DMS53 (cell line): ENCODE data around the gene NTM.

ENCODE experiments used
- DNase-seq: peaks from one replicate; lab custom pipeline; 2025; lab: John Stamatoyannopoulos, UW

The NTM gene

DNA sequence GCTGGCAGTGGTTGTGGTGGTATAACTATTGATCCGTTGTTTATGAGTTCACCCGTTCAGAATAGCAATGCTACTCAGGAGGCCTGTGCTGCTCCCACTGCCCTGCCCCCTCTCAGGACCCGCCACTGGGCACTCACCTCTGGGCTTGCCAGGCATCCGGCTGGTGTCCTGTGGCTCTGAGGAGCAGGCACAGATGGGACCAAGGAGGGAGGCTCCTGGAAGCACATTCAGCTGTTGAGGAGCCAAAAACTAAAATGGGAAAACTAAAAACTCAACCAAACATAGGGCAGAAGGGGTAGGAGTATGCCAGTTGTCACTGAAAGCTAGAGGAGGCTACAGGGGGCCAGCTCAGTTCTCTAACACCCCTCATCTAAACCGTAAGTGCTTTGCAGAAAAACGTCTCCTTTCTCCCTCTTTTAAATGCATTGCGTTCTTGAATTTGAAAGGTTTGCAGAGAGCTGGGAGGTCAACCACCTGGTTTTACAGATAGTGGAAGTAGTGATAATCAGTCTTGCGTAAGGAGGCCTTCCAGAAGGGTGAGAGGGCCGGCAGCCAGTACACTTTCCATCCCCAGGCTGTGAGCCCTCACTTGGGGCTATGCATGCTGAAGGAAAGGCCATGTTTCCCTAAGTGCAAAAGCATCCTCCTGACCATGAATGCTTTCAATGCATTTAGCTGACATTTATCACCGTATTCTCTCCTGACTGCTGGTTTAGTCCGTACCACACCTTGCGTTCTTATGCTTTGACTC, 547.4 kb downstream of the NTM start:
- DNase-seq = no peak

DNA sequence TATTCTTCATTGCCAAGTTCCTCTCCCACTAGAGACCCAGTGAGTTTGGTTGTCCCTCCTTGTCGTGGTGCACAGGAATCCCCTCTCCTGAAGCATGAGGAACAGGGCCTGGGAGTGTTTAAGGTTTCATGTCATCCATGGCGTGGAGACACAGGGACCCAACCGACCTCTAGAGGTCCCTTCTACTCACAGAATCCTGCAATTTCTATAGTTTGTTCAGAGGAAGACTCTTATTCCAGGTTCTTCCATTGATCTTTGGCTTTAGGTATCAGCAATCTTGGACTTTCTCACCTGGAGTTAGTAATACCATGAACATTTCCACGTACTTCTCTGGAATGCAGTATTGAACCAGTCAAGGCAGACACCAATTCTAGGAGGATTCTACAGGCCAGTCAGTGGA, 548.2 kb downstream of the NTM start:
- DNase-seq = no peak

DNA sequence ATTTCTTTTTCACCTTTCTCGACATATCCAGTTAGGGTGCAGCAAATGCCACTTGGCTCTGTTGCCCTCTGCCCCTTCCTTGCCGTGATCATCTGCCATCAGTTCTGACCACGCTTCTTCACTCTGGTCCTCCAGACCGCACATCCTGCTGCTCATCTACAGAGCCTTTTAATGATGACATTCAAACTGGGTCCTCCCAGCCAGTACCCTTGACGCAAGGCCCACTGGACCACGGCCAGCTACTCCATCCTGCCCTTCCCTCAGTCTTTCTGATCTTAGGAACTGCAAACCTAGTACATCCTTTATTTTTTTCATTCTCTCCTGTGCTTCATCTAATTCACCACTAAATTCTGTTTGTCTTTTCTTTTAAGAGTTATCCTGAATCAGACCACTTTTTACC, 551.8 kb downstream of the NTM start:
- DNase-seq = no peak

DNA sequence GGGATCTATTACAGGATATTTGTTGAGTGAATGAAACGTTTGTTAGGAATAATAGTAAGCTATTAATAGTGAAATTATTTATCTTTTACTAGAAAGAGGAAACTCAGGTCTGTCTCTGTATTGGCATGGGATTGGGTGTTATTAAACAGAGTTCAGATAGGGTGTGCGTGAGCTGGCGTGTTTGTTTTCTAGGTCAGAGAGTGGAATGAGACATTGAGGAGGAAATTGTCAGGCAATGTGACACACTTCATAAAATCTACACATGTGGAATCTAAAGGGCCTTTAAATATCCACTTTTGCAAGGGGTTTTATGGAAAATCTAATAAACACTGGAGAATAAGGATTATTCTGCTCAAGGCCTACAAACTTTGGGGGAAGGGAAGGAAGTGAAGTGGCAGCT, 552.9 kb downstream of the NTM start:
- no peak for DNase-seq

DNA sequence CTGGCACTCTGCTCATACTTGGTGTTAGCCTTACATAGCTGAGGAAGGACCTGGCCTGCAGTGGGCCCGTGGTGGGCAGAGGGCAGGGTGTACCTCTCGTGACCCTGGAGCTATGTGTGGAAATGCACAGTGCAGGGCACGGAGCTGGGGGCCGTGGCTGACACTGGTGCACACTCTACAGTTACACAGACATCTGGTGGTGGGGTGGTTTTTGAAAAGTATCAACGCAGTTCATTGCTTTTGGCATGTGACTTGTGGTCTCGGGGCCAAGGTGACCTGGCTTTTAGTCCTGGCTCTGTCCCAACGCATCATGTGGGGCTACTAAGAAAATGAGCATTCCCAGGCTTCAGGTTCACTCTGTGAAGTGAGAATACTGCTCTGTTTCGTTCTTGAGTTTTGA, 553.6 kb downstream of the NTM start:
- DNase-seq = no peak

DNA sequence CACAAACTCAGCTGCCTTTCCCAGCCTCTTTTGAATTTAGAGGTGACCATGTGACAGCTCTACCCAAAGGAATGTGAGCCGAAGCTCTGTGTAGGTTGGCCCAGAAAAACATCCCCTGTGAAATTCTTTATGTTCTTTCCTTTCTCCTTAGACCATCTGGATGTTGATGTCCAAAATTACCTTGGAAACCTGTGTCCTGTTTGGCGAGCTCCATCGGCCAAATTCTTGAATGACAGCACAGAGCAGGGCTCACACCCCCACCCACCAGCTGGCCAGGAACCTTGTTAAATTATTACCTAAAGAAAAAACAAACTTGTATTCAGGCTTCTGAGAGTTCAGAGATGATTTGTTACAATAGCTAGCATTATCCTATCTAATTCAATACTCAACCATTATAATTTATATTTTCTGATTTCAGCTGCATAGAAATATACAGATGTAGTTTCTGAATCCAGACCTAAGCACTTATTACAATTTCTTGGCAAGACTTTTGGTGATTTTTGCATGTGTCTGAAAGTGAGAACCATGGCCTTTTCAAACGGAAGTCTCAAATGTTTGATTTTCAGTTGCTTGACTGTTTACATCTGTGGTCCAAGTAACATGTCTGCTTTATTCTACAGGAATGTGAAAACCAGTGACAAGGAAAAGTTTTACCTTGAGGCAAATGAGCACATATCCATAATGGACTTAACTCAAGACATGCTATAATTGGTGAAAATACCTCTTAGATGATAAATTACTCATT, 554.2 kb downstream of the NTM start:
- DNase-seq = no peak

DNA sequence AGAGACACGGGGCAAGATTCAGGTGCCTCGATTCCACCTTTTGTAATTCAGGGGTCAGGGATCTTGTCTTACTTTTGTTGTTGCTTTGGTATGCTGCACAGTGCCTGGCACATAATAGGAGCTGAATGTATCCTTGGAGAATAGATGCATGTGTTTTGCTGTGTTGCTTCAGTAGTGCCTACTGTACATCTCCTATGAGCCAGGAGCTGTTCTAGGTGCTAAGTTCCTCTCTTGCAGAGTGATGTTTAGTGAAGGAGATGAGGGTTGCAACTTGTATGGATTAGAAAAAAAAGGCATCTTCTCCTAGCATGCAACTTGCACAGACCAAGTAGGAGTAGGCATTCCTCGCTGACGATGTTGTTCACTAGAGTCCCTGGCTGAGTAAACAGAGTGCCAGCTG, 555.4 kb downstream of the NTM start:
- DNase-seq = no peak

DNA sequence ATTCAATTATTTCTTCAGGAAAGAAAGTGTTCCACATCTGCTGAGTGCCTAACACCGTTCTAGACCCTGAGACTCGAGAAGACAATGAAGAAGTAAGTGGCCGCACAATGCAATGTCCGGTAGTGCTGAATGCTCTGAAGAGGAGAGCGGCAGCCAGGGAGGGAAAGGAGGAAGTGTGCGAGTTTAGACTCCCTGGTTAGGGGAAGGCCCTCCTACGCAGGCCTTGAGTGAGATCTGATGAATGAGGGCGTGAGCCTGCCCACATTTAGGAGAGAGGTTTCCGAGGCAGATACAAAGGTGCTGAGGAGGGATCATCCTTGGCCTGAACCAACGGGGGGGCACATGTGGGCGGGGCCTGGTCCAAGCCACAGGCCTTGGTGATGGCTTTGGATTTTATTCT, 558.6 kb downstream of the NTM start:
- no peak for DNase-seq

DNA sequence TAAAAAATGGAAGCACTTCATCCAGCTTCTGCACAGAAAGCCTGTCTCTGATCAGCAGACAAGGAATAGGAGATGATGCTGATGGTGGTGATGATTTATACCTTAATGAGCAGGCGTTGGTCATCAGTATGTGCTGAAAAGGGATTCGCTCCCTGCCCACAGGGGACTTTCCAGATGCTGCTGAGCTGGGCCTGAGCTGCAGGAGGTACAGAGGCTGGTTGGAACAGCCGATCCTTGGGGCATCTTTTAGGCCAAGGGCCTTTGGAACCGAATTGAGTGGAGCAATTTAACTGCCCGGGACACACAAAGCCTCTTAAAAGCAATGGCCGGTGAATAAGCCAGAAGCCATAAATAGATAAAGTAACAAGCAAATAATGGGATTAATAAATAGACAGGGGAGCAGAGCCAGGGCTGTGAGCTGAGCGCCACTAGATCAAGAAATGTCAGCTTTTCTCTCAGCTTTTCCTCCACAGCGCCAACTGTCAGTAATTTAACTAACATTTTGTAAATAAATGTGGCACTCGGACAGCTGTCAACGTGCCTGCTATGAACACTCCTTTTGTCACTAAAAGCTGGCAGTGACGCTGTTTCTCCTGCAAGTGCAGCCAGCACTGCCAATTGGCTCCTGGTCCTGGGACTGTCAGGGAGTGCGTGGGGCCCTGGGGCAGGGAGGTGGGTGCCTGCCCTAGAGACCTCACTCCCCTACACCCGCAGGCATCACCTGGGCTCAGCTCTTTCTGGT, 562.3 kb downstream of the NTM start:
- DNase-seq = no peak

DNA sequence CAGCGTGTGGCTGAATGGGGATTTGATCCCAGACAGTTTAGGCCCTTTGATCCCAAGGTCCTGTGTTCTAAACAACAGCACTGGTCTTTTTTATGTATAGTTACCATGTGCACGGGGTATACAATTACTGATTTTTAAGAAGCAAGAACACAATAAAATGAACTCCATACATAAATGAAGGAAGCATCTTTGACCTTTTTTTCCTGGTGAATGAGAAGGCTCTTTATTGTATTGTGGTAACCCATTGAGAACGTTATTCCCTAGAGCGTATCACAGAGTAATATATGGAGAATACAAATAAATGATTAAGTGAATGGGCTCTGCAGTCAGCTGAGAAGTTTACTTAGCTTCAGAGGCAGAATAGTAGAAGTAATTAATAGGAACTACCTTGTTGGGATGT, 563.6 kb downstream of the NTM start:
- no peak for DNase-seq

DNA sequence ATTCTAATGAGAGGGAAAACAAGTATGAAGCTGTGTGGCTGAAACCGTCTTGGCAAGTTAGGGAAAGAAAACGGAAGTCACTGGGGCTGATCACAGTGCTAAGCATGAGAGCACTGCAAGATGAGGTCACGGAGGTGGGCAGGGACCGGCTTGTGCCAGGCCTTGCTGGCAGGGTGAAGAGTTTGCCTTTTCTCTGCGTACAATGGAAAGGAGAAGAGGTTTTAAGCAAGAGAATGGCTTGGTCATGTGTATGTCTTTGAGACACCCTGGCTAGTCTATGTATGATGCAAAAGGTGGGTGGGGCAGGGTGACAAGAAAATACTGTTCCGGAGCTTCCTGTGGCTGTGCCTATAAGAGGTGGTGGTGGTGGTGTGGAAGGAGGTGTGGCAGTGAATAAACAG, 567.9 kb downstream of the NTM start:
- DNase-seq = no peak

DNA sequence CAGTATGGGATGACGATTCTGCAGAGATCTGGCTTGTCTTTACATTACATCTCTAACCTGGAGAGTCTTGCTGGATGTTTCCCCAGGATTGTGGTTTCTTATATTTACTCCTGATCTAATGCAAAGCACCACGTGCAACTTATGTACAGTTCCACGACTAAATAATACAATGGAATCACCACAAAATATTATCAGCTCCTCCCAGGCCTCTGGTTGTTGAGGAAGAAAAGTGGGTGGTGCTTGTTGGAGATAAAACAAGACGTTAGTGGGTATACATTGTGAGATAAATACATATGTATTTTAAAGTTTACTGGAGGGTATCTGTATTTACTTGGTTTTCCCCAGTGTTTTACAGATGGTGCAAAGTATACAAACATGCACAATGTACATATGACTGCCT, 569.7 kb downstream of the NTM start:
- no peak for DNase-seq

DNA sequence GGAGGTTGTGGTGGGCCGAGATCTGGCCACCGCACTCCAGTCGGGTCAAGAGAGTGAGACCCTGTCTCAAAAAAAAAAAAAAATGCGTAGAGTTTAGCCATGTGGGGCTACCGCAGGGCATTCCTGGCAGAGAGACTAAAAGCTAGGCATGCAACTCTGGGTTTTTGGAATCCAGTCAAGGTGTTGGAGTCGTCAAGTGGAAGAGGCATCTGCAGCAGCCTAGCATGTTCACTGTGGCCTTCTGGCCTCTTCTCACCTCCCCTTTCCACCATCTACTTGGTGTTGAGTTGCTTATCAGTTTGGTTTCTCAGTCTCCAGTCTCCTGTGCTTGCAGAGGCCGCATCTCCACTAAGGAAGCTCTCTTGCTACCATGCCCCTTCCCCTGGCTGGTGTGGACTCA, 572.5 kb downstream of the NTM start:
- no peak for DNase-seq

DNA sequence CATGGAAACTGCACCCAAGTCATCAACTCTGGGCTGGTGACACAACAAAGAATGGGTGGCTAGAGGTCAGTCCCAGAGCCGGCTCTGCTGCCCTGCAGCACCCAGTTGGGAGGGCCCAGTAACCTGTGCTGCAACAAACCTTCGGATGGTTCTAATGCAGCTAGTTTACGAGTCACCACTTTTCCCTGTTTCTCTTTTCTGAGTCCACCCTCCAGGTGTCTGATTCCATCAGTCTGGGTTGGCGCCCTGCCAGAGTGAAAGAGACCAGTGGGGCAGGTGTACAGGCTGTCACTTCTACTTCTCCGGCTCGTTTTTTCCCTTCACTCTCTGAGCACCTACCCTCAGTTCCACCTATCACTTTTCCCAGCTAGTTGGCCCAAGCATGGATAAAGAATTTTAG, 572.9 kb downstream of the NTM start:
- DNase-seq = peak; percentile 75

DNA sequence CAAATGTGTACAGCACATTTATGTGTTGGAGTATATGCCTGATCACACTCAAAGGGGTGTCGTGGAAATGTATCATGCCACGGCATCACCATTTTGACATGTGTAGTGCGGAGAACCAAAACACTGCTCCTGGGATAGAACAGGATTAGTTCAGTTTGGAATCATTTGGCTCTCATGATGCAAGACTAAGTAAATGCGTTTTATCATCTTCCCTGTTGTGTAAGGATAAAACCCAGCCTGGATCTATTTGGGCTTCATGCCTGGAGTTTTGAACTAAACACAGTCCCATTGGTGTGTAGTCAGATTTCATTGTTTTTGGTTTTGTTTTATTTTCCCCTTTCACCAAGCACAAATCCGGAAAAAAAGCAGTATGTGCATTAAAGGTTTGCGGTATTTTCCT, 574.3 kb downstream of the NTM start:
- DNase-seq = no peak

DNA sequence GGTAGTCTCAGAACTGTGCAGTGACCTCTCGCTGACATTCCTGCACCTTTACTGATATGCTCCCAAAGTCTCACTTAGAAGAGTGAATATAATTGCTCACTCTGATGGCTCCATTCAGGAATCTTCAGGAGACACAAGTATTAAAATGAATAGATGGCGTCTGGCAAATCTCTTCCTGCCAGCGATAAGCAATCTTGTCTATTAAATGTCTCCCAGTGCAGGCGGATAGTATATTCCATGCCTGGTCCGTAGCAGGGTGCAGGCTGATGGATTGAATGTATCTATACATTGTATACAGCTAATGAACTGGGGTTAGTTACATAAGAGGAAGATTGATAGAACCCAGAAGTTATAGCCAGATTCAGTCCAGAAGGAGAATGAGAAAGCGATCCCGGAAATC, 575.3 kb downstream of the NTM start:
- DNase-seq = no peak

DNA sequence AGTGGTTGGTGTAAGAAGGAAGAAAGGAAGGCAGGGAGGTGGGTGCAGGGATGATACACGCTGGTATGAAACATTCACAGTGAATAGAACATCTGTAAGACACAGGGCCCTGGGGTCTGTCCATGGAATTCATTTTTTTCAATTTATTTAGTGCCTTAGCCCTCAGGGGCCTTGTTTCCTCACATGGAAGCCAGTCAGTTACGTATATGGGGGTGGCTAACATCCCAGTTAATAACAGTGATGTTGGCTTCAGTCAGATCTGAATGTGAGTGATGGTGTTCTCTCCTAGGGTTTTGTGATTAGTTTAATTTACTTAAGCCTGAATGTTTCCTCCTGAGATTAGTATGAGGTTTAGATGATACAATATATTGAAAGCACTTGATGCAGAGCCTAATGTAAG, 577.1 kb downstream of the NTM start:
- no peak for DNase-seq

DNA sequence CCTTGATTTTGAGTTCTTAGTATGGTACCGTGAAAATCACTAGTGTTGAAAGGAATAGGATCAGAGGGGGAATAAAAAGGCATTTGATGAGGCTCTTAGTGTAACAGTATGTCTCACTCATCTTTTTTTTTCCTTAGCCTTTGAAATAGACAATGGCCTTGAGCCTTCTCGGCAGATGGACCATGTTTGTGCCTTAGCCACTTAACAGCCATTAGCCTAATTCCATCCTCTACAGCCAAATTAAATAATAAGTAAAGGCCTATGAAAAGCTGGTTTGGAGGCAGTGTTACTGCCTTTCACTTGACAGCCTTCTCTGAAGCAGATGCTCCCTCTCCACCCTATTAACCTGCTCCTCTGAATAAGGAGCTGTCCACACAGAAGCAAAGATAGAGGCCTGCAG, 580.7 kb downstream of the NTM start:
- no peak for DNase-seq

DNA sequence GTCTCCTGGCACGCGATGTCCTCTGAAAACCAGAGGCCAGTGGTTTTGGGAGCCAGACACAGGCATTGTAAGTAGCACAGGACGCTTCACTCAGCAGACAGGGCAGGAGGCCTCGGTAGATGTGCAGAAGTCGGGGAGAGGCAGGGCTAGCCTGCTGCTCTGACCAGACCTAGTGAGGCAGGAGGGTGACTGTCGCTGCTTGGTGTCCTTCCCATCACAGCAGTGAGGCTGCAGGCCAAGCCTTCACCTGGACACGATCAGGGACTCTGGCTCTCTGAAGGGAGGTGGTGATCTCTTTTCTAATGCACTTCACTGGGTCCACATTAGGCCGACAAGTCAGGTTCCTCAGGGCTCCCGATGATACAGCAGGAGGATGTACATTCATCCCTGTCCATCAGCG, 583.7 kb downstream of the NTM start:
- DNase-seq = no peak

DNA sequence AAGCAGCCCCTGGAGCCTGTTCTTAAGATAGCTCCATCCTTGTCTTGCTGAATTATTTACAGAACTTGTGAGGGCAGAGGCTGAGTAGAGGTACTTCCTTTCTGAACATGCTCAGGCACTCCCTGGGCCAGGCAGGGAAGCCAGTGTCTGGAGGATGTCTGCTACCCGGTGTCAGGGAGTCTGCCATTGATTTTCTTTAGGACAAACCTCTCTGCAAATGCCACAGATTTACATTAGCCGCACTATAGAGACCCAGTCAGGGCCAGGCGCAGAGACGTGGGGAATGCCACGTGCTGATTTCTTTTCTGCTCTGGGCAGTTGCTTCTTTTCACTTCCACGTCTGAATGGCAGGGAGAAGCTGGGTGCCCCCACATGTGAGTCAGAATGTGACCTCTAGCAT, 585.5 kb downstream of the NTM start:
- DNase-seq = no peak

DNA sequence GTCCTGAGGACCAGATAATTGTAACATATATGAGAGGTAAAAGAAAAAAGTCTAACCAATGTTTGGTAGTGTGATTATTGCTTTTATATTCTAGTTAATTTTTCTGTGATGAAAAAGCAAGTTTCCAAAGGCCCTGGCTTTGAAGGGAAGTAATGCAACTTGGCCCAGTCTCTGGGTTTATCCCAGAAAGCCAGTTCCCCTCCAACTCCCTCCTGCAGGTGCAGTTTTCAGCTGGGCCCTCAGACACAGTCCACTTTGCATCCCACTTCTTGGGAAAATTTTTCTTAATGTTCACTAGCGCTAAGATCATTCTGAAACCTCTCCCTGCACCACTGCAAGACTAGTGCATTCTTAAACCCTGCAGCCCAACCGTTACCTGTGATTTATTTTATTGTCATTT, 586.8 kb downstream of the NTM start:
- DNase-seq = no peak

DNA sequence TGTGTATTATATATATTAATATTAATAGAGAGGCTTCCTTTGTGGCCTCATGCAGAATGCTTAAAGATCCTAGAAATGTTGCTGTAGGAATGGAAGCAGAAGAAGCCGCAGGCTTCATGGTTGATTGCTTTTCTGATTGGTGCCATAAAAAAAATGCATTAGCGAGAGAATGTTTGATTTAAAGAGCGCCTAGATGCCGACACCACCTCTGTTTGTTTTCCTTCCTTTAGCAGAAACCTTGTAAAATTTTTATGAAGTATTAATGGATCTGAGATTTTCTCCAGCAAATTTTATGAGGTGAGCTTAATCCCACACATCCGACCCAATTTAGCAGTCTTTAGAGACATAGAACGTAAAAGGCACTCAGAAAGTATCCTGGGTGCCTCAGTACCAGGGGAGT, 587.5 kb downstream of the NTM start:
- DNase-seq = no peak

DNA sequence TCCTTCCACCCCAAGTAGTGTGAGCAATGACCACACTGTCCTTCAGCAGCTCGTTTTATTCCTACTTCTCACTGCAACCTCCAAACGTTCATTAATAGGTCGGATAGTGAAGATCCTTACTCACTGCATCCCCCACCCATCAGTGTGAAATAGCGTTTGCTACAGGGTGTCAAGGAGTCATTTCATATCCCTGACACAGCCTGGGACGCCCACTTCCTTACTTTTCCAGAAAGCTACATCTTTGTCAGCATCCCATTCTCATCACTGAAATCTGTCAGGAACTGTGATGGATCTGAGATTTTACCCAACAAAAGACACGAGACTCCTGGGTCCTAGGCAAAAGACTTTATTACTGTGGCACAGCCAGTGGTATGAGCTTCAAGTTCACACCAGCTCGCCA, 592.4 kb downstream of the NTM start:
- DNase-seq = no peak
